ENCODE measurements around the gene MT3.
"Not testable (repeated sequence)": the region's sequence is repeated elsewhere in the genome, so short reads cannot be mapped to it uniquely, and the experiment has no call there.

MT3 gene

GRCh38 chr16:56621665-56622445 is 32.5 kb downstream of the MT3 start:
- not testable (repeated sequence) for H3K9ac ChIP-seq (ENCODE audit: low read length); H3K4me3 ChIP-seq (ENCODE audit: low read depth, low read length); H3K36me3 ChIP-seq (ENCODE audit: control insufficient read depth, insufficient read depth, low read length); H3K27ac ChIP-seq (ENCODE audit: low read depth, low read length); H3K9me3 ChIP-seq (ENCODE audit: control insufficient read depth, insufficient read depth, low read depth, low read length)
- Histone ChIP-seq H3K4me1 (ENCODE audit: control insufficient read depth, insufficient read depth, low read length) (peaks cover 41% of the 10 kb centered on the region), H3K27me3 (ENCODE audit: control insufficient read depth, insufficient read depth, low read length) (peaks cover 81% of the 10 kb centered on the region)

- H3K4me3 ChIP-seq (ENCODE audit: low read depth, low read length); H3K9ac ChIP-seq (ENCODE audit: low read length); H3K9me3 ChIP-seq (ENCODE audit: control insufficient read depth, insufficient read depth, low read depth, low read length); H3K27ac ChIP-seq (ENCODE audit: low read depth, low read length); H3K36me3 ChIP-seq (ENCODE audit: control insufficient read depth, insufficient read depth, low read length): not testable (repeated sequence)
- Histone ChIP-seq H3K4me1 (ENCODE audit: control insufficient read depth, insufficient read depth, low read length) (peaks cover 36% of the 10 kb centered on the region), H3K27me3 (ENCODE audit: control insufficient read depth, insufficient read depth, low read length) (peaks cover 76% of the 10 kb centered on the region)
These were observed 33.9 kb downstream of the MT3 start for GRCh38 chr16:56623184-56623583.

GRCh38 chr16:56623637-56624036 is 34.3 kb downstream of the MT3 start:
- peaks cover 4% of the 10 kb centered on the region; the same call in 1 of the 2 replicates for H3K9me3 ChIP-seq (ENCODE audit: control insufficient read depth, insufficient read depth, low read depth, low read length)
- no peaks in the 10 kb centered on the region for H3K36me3 ChIP-seq (ENCODE audit: control insufficient read depth, insufficient read depth, low read length)
- no peak overlapping the region for H3K4me3 ChIP-seq (ENCODE audit: low read depth, low read length)
- H3K9ac ChIP-seq (ENCODE audit: low read length), result no peak overlapping the region
- peaks cover 33% of the 10 kb centered on the region for H3K4me1 ChIP-seq (ENCODE audit: control insufficient read depth, insufficient read depth, low read length)
- no peak overlapping the region for H3K27ac ChIP-seq (ENCODE audit: low read depth, low read length)
- H3K27me3 ChIP-seq (ENCODE audit: control insufficient read depth, insufficient read depth, low read length), result peaks cover 76% of the 10 kb centered on the region

GRCh38 chr16:56625140-56625942 is 36.0 kb downstream of the MT3 start, which contains the start of gene MT1E:
MT1E (plus strand) TSS chr16:56625781; CDS start chr16:56625852, 71 bp downstream.
- Histone ChIP-seq H3K27me3 (ENCODE audit: control insufficient read depth, insufficient read depth, low read length) (peaks cover 76% of the 10 kb centered on the region), H3K4me1 (ENCODE audit: control insufficient read depth, insufficient read depth, low read length) (peaks cover 33% of the 10 kb centered on the region), H3K9me3 (ENCODE audit: control insufficient read depth, insufficient read depth, low read depth, low read length) (peaks cover 4% of the 10 kb centered on the region; the same call in 1 of the 2 replicates), H3K9ac (ENCODE audit: low read length) (peak within 1 kb of the TSS; percentile 60), H3K4me3 (ENCODE audit: low read depth, low read length) (peak within 1 kb of the TSS; percentile 68), H3K36me3 (ENCODE audit: control insufficient read depth, insufficient read depth, low read length) (no peaks in the 10 kb centered on the region), H3K27ac (ENCODE audit: low read depth, low read length) (no peak within 1 kb of the TSS)

DNA sequence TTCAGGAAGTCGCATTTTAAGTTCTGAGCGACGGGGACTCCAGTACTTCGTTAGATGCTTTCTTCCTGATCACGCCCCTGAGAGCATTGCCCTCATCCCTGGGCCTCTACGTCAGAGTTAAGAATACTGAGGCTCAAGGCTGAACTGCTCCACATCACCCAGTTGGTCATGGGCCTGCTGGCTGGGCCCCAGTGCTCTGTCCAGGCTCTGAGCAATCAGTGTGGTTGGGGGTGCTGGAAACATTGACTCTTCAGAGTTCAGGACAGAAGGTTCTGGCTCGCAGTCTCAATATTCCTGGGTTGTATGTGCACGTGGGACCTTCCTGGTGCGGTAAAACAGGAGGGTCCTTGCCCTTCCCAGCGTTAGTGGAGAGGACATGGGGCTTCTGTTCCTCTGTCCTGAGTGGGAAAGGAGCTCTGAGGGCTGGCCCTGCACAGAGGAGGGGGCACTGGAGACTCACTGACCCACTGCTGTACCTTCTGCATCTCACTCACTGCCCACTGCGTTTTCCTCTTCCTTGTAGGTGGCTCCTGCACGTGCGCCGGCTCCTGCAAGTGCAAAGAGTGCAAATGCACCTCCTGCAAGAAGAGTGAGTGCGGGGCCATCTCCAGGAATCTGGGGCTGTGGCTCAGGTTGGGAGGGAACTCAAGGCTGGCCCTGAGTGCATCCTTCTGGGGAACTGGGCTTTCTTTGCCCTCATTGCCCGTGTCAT is 36.8 kb downstream of the MT3 start:
- peaks cover 4% of the 10 kb centered on the region; the same call in 1 of the 2 replicates for H3K9me3 ChIP-seq (ENCODE audit: control insufficient read depth, insufficient read depth, low read depth, low read length)
- no peaks in the 10 kb centered on the region for H3K36me3 ChIP-seq (ENCODE audit: control insufficient read depth, insufficient read depth, low read length)
- H3K4me1 ChIP-seq (ENCODE audit: control insufficient read depth, insufficient read depth, low read length), result peaks cover 33% of the 10 kb centered on the region
- peak overlapping the region; percentile 68 for H3K4me3 ChIP-seq (ENCODE audit: low read depth, low read length)
- no peak overlapping the region for H3K27ac ChIP-seq (ENCODE audit: low read depth, low read length)
- H3K9ac ChIP-seq (ENCODE audit: low read length), result peak overlapping the region; percentile 41
- H3K27me3 ChIP-seq (ENCODE audit: control insufficient read depth, insufficient read depth, low read length), result peaks cover 83% of the 10 kb centered on the region

DNA sequence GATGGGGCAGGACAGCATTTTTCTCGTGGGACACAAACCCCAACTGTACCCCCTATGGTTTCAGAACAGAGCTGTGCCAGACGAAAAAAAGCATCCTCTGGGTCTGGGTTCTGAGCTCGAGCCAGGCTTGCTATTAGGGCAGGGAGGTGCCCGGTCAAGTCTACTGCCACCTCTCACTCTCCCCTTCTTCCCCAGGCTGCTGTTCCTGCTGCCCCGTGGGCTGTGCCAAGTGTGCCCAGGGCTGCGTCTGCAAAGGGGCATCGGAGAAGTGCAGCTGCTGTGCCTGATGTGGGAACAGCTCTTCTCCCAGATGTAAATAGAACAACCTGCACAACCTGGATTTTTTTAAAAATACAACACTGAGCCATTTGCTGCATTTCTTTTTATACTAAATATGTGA is 37.4 kb downstream of the MT3 start:
- Histone ChIP-seq H3K36me3 (ENCODE audit: control insufficient read depth, insufficient read depth, low read length) (no peaks in the 10 kb centered on the region), H3K4me1 (ENCODE audit: control insufficient read depth, insufficient read depth, low read length) (peaks cover 27% of the 10 kb centered on the region), H3K4me3 (ENCODE audit: low read depth, low read length) (peak overlapping the region; percentile 13; the same call in 1 of the 2 replicates), H3K9me3 (ENCODE audit: control insufficient read depth, insufficient read depth, low read depth, low read length) (peaks cover 4% of the 10 kb centered on the region; the same call in 1 of the 2 replicates), H3K9ac (ENCODE audit: low read length) (no peak overlapping the region), H3K27me3 (ENCODE audit: control insufficient read depth, insufficient read depth, low read length) (peaks cover 87% of the 10 kb centered on the region), H3K27ac (ENCODE audit: low read depth, low read length) (no peak overlapping the region)

GRCh38 chr16:56628486-56629350 is 39.4 kb downstream of the MT3 start:
- Histone ChIP-seq H3K36me3 (ENCODE audit: control insufficient read depth, insufficient read depth, low read length) (no peaks in the 10 kb centered on the region), H3K27me3 (ENCODE audit: control insufficient read depth, insufficient read depth, low read length) (peaks cover 93% of the 10 kb centered on the region), H3K9me3 (ENCODE audit: control insufficient read depth, insufficient read depth, low read depth, low read length) (no peaks in the 10 kb centered on the region), H3K27ac (ENCODE audit: low read depth, low read length) (no peak overlapping the region), H3K4me3 (ENCODE audit: low read depth, low read length) (no peak overlapping the region), H3K9ac (ENCODE audit: low read length) (no peak overlapping the region), H3K4me1 (ENCODE audit: control insufficient read depth, insufficient read depth, low read length) (peaks cover 26% of the 10 kb centered on the region)

DNA sequence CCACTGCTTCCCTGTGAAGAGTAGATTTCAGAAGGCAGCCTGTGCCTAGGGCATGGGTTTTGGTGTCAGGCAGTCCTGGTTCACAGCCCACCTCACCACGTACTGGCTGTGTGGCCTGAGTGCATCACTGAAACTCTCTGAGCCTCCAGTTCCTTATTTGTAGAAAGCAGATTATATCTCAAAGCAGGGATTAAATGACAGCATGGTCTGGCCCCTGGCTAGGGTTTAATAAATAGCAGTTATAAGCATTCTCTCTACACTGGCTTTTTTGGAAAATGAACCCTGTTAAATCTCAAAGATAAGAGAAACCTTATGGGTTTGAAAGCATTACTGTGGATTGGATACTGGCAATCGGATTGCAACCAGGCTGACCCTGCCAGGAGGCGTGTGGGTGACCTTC is 40.2 kb downstream of the MT3 start:
- Histone ChIP-seq H3K4me3 (ENCODE audit: low read depth, low read length) (no peak overlapping the region), H3K27me3 (ENCODE audit: control insufficient read depth, insufficient read depth, low read length) (peaks cover 95% of the 10 kb centered on the region), H3K4me1 (ENCODE audit: control insufficient read depth, insufficient read depth, low read length) (peaks cover 26% of the 10 kb centered on the region), H3K9ac (ENCODE audit: low read length) (no peak overlapping the region), H3K9me3 (ENCODE audit: control insufficient read depth, insufficient read depth, low read depth, low read length) (no peaks in the 10 kb centered on the region), H3K27ac (ENCODE audit: low read depth, low read length) (no peak overlapping the region), H3K36me3 (ENCODE audit: control insufficient read depth, insufficient read depth, low read length) (no peaks in the 10 kb centered on the region)

DNA sequence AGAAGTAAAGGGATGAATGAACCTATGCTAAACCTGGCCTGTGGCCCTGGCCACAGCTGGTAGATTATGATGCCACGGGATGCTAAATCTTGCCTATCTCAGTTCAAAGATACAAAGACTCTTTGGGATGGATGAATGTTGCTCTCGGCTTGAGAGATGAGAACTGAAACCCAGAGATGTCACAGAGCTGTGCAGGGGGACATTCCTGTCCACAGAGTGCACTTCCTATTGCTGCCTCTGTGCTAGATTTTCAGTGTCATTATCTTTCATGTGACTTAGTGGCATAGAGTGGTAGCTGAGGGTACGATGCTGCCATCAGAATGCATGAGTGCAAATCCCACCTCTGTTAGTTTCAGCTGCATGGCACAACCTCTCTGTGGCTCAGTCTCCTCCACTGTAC is 40.8 kb downstream of the MT3 start:
- H3K27me3 ChIP-seq (ENCODE audit: control insufficient read depth, insufficient read depth, low read length), result peaks cover 95% of the 10 kb centered on the region

DNA sequence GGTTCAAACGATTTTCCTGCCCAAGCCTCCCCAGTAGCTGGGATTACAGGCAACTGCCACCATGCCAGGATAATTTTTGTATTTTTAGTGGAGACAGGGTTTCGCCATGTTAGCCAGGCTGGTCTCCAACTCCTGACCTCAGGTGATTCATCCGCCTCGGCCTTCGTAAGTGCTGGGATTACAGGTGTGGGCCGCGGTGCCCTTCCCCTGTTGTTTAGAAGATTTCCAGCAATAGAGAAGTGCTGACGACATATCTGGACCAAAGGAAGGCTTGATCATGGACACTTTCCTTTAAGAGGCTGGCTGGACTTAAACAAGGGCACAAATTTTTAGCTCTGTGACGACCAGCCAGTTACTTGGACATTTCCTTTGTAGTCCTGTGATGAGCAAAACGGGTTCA is 41.9 kb downstream of the MT3 start:
- peaks cover 95% of the 10 kb centered on the region for H3K27me3 ChIP-seq (ENCODE audit: control insufficient read depth, insufficient read depth, low read length)
- H3K4me3 ChIP-seq (ENCODE audit: low read depth, low read length), result no peak overlapping the region
- no peaks in the 10 kb centered on the region for H3K36me3 ChIP-seq (ENCODE audit: control insufficient read depth, insufficient read depth, low read length)
- H3K27ac ChIP-seq (ENCODE audit: low read depth, low read length), result no peak overlapping the region
- no peaks in the 10 kb centered on the region for H3K9me3 ChIP-seq (ENCODE audit: control insufficient read depth, insufficient read depth, low read depth, low read length)
- peaks cover 25% of the 10 kb centered on the region for H3K4me1 ChIP-seq (ENCODE audit: control insufficient read depth, insufficient read depth, low read length)
- H3K9ac ChIP-seq (ENCODE audit: low read length), result no peak overlapping the region

More for the DNA sequence above, 40.8 kb downstream of the MT3 start:
- Histone ChIP-seq H3K27ac (ENCODE audit: low read depth, low read length) (no peak overlapping the region), H3K9me3 (ENCODE audit: control insufficient read depth, insufficient read depth, low read depth, low read length) (no peaks in the 10 kb centered on the region), H3K4me3 (ENCODE audit: low read depth, low read length) (no peak overlapping the region), H3K4me1 (ENCODE audit: control insufficient read depth, insufficient read depth, low read length) (peaks cover 23% of the 10 kb centered on the region), H3K9ac (ENCODE audit: low read length) (no peak overlapping the region), H3K36me3 (ENCODE audit: control insufficient read depth, insufficient read depth, low read length) (no peaks in the 10 kb centered on the region)
